EH (cell line): ENCODE measurements around the gene GGA2.

ENCODE experiments used
- DNase-seq: peaks from one replicate; pipeline ENCODE4 v3.0.0-alpha.2; 2015; ENCODE audit warnings: low read depth

The GGA2 gene

GRCh38 chr16:23416816-23417215, 93.5 kb downstream of the GGA2 start:
- no peak for DNase-seq

GRCh38 chr16:23414731-23415130, 95.6 kb downstream of the GGA2 start:
- DNase-seq: no peak
